ENCODE measurements around the gene SLC39A12.
"Not testable (repeated sequence)": the region's sequence is repeated elsewhere in the genome, so short reads cannot be mapped to it uniquely, and the experiment has no call there.

Gene SLC39A12

DNA sequence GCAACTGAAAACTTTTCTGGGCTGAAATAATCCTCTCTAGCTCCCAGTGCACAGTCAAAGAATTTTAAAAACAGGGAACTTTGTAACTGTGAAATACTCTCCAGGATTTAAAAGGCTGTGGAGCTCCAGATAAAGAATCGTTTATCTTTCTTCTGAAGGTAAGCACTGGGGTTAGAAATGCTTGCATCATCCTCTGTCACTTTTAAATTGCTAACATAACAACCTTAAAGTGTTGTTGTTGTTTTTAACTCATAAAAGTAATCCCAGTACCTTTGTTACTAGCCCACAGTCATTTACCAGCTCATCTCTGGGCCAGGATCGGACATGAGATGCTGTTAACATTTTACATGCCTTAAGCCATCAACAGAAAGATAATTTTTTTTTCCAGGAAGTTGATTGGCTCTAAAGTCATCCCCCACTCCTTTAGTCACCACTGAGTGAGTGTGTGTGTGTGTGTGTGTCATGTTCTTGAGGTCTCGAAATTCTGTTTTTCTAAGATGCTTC lies at the start of gene SLC39A12:
Gene SLC39A12 (plus strand): TSS at position 51 of the 504 bp plus-strand sequence. CDS start 1,359 bp downstream, outside the sequence.
- no peak for DNase-seq (ENCODE audit: low read depth, low spot score)

DNA sequence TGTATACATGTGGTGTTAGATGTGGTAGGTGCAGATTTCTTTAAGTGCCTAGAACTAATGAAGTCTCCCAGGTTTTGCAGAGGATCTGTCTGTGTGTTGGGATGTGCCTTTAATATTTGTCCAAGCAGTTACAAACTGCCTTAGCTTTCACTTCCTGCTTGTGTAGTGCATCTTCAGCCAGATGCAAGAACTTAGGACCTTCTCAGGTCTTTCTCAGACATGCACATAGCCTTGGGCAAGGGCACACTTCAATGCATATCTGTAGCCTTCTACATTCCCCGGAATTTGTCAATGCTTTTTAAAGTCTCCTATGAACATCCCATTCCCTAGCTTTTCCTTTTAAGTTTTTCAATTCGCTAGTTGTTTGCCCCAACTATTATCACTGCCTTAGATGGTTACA lies 47.2 kb upstream of the SLC39A12 start:
- DNase-seq (ENCODE audit: low read depth, low spot score): no peak

DNA sequence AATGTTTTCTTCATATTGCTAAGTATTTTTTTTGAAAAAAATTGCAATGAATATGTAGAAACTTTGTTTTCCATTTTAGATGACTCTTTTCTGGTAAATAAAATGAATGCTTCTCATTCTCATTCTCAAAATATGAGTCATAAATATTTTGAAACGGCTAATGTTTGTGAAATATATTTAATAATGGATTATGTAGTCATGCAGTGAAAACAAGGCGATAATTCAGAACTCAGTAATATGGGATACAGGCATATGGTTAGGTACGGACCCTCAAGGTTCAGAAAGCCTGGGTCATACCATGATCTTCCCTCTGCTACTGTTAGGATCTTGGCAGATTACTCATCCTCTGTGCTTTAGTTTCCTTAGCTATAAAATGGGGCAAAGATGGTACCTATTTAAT lies 46.2 kb upstream of the SLC39A12 start:
- DNase-seq (ENCODE audit: low read depth, low spot score): no peak

DNA sequence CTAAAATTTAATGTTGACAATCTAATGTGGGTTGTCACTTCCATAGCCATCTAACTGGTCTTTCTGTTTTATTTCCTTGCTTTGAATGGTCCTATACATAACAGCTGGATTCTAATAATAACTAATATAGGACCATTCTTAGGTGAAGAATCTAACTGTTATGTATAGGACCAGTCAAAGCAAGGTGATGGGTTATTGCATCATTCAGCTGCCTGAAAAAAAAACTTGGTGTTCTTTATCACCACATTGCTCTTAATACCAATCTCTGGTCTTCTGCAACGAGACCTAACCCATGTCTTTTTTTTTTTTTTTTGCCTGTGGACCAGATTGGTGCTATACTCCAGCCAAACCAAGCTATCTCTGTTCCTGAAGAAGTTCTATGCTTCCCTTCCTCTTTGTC lies 45.7 kb upstream of the SLC39A12 start:
- DNase-seq (ENCODE audit: low read depth, low spot score): no peak

DNA sequence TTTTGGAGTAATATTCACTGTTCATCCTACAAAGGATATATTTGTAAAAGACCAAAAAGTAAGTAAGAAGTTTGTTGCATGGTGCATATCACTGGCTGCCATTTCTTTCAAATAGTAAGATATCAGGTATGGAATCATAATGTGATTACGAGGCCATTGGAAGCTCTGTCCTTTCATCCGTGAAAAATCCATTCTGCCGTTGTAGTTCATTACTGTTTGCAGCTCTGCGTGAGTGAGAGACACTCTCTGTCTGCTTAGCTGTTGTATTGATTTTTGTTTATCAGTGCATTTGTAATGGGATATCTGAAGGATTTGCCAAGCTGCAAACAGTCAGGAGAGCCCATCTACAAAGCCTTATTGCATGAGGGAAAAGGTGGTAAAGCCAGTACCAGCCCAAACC lies 44.1 kb upstream of the SLC39A12 start:
- DNase-seq (ENCODE audit: low read depth, low spot score): no peak

DNA sequence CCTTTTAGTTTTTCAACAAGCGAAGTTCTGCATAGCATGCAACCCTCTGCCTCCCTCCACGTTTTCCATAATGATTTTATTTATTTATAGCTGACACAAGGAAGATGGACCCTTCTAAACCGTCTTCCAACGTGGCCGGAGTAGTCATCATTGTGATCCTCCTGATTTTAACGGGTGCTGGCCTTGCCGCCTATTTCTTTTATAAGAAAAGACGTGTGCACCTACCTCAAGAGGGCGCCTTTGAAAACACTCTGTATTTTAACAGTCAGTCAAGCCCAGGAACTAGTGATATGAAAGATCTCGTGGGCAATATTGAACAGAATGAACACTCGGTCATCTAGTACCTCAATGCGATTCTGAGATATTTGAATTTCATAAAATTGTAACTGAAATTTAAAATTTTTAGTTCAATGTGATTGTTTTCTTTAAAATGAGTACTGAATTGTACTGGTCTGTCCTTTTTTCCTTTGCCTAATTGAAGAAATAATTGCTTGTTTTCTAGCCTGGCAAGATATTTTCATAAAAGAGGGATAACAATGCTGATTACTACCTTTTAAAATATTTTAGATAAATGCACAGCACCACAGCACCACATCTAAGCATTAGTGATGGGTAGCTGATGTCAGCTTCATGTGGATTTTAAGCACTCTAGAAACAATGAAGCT lies 41.5 kb upstream of the SLC39A12 start:
- DNase-seq (ENCODE audit: low read depth, low spot score): no peak

DNA sequence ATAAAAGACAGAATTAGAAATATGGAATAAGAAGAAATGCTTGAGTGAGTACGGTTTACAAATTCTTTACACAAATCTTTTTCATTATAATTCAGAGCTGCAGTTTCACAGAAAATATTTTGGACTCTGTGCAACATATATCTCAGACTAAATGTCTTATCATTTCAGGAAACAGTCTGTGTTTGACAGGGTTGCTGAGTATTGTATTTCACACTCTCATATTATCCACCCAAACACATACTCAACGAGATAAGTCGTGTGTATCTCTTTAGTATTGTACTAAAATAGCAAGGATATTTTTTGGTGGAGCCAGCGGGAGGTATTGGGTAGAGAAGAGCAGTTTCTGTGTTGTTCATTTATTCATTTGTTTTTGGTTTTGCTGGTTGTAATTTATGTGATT lies 39.0 kb upstream of the SLC39A12 start:
- no peak for DNase-seq (ENCODE audit: low read depth, low spot score)

DNA sequence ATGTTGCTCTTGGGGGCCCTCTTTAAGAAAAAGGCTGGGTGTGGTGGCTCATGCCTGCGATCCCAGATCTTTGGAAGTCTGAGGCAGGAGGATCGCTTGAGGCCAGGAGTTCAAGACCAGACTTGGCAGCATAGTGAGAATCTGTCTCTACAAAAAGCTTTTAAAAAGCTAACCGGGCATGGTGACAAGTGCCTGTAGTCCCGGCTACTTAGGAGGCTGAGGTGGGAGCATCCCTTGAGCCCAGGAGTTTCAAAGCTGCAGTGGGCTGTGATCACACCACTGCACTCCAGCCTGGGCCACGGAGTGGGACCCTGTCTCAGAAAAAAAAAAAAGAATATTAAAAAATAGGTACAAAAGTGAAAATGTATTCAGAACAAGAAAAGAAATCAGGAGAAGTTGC lies 38.1 kb upstream of the SLC39A12 start:
- DNase-seq (ENCODE audit: low read depth, low spot score): no peak

DNA sequence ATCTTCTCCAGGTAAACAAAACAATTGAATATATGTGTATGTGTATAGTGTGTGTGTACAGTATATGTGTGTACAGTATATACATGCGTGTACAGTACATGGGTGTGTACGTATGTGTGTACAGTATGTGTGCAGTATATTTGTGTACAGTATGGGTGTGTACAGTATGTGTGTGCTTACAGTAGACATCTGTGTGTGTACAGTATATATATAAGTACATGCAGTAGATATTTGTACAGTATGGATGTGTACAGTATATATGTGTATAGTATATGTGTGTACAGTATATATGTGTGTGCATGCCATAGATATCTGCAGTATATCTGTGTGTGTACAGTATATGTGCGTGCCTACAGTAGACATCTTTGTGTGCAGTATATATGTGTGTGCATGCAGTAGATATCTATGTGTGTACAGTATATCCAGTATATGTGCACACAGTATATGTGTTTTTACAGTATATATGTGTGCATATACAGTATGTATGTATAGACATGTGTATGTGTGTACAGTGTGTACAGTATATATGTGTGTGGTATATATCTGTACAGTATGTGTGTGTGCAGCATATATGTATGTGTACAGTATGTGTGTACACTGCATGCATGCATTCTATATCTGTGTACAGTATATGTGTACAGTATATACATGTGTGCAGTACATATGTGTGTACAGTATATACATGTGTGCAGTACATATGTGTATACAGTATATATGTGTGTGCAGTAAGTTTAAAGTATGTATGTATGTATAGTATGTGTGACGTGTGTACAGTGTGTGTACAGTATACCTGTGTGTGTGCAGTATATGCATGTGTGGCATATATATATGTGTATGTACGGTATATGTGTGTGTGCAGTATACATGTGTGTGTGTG lies 37.3 kb upstream of the SLC39A12 start:
- DNase-seq (ENCODE audit: low read depth, low spot score): no peak

DNA sequence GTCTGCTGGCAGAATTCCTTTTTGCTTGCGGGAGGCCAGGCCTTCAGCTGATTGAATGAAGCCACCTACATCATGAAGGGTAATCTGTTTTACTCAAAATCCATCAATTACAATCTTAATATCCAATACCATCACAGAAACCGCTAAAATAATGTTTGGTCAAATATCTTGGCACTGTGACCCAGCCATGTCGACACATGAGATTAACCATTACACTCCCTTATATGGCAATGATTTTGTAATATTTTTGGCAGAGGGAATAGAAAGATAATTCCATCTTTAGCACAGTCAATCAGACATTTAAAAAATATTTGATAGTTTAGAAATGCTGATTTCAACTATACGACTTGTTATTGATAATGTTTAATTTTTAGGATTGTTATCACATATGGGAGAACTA lies 36.5 kb upstream of the SLC39A12 start:
- no peak for DNase-seq (ENCODE audit: low read depth, low spot score)

DNA sequence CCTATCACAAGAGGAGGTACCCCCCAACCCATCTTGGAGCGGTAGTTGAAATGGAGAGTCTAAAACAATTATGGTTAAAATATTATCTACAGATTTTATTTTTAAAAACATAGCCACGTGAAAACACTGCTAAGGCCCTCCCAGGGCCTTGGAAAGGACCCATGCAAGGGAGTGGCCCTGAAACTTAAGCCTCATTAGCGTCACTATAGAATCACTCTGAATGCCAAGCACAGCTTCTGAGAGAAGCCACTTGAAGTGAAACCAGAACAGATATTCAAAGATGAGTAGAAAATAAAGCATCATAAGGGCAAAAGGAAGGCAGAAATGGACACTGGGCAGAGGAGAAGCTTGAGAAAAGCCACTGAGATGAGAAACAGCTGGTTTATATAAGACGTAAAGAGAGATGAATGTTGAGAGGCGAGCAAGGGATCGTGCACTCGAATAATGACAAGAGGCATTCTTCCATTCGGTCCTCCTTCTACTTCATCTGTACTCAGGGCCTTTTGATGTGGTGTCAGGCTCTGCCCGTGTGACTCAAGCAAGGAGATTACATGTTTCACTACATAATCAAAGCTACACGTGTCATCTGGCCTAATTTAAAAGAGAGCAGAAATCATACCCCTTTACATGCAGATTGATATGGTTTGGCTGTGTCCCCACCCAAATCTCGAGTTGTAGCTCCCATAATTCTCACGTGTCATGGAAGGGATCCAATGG lies 33.4 kb upstream of the SLC39A12 start:
- no peak for DNase-seq (ENCODE audit: low read depth, low spot score)

DNA sequence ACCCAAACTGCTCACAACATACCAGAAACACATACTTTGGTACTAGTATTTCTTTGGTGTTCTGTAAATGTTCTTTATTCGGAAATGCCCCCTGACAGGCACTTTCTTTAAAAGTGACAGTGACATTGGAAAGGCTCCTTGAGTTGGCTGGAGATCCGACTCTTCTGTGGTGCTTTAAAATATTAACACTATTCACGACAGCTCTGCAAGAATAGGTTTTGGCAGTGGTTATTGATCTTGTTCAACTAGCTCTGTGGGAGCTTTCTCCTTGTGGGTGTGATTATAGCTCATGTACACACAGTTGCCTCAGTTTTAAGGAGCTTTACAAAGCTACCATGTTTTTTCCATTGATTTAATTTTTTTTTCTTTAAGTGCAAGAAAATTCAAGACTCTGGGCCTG lies 30.3 kb upstream of the SLC39A12 start:
- no peak for DNase-seq (ENCODE audit: low read depth, low spot score)

DNA sequence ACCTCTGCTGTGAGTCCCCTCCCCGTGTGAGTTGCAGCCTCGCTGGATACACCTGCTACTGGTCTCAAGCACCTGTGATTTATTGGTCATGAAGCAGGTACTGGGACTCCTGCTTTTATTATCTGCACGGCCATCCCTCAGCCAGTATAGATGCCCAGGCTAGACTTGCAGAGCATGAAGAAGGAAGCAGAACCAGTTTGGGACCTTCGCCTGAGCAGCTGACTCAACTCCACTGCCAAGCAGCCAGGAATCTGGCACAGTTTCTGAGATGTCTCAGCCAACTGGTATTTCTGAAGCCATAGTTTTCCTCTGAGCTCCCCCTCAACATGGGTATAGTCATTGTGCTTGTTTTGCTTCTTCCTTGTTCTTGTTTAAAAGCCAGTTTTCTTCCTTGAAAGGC lies 28.0 kb upstream of the SLC39A12 start:
- DNase-seq (ENCODE audit: low read depth, low spot score): no peak

DNA sequence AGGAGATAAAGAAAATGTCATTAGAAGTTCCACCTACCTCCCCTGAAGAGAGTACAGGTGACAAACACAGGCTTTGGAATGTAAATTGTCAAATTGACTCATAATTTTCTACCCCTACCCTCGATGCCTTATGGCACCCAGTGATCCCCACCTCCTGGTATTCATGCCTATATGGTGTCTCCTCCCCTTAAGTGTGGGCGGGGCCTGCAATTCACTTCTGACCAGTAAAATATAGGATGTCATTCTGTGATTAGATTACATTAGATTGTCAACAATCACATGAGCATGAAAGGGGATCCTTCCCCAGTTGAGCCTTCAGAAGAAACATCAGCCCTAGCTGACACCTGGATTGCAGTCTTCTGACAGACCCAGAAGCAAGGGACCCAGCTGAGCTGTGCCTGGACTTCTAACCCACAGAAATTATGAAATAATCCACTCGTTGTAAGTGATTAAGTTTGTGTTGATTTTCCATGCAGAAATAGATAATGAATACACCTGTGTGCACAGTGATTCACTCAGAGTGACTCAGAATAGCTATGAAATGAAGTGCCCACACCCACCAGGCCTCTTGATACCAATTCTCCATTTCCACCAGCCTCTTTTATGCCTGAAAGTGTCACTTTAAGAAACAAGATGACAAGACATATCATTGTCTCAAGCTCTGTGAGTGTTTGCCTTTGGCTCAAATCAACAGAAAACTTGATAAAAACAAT lies 8.5 kb upstream of the SLC39A12 start:
- DNase-seq (ENCODE audit: low read depth, low spot score): no peak

DNA sequence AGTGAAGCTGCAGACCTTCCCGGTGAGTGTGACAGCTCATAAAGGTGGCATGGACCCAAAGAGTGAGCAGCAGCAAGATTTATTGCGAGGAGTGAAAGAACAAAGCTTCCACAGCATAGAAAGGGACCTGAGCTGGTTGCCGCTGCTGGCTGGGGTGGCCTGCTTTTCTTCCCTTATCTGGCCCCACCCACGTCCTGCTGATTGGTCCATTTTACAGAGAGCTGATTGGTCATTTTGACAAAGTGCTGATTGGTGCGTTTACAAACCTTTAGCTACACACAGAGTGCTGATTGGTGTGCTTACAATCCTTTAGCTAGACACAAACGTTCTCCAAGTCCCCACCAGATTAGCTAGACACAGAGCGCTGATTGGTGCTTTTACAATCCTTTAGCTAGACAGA lies 1.4 kb upstream of the SLC39A12 start:
- not testable (repeated sequence) for DNase-seq (ENCODE audit: low read depth, low spot score)

DNA sequence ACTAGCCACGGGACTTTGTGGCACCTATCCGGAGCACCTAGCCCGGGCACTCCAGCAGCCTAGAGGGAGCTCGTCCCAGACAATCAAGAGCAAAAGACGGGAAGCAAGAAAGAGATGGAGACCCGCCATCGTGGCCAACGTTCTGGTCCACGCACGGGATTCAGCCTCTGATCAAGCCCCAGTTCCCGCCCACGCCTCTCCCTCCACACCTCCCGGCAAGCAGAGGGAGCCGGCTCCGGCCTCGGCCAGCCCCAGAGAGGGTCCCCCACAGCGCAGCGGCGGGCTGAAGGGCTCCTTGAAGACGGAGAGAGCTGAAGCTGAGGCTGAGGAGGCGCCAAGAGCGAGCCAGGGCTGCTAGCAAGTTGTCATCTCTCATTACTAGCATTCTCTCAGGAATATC lies 992 bp upstream of the SLC39A12 start:
- DNase-seq (ENCODE audit: low read depth, low spot score): no peak

DNA sequence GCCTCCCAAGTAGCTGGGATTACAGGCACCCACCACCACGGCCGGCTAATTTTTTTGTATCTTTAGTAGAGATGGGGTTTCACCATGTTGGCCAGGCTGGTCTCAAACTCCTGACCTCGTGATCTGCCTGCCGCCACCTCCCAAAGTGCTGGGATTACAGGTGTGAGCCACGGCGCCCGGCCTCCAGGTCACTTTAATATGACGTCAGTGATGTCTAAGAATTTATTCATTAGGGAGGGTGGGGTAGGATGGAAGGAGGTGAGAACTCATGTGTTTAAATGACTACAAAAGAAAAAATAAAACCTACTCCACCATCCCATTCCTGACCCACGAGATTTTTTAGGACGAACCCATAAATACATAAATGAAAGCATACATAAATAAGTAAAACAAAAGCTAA lies 2.7 kb downstream of the SLC39A12 start:
- not testable (repeated sequence) for DNase-seq (ENCODE audit: low read depth, low spot score)

DNA sequence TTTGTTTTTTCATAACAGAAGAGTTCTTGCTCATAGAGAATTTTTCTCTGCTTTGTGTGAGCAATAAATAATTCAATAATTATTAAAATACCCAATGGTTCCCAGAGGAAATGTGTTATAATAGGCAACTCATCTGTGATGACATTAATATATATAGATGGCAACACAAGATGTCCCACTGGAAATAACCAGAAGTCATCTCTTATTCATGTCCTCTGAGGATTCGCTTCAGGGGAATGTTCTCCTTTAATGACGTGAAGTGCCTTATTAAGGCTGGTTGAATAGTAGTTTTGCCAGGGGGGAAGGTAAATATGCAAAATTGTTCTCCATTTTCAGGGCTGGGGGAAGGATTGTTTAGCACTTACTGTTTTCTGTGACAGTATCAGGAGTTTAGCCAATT lies 3.1 kb downstream of the SLC39A12 start:
- no peak for DNase-seq (ENCODE audit: low read depth, low spot score)

DNA sequence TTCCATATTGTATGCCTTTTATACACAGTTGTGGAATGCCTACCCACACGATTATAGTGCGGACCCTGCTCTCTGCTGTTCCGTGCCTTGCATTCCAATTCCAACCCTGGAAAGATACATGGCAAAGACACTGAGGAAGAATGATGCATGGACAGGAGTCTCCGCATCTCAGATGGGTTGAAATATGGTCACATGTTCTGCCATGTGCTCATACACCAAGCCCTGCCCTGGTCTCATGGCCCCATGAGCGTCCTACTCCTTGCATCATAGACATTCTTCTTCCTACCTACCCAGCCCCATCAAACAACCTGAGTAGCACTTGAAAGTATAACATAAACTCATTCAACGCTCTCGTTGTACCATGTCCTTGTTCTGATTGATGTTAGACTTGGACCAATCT lies 6.3 kb downstream of the SLC39A12 start:
- DNase-seq (ENCODE audit: low read depth, low spot score): no peak

DNA sequence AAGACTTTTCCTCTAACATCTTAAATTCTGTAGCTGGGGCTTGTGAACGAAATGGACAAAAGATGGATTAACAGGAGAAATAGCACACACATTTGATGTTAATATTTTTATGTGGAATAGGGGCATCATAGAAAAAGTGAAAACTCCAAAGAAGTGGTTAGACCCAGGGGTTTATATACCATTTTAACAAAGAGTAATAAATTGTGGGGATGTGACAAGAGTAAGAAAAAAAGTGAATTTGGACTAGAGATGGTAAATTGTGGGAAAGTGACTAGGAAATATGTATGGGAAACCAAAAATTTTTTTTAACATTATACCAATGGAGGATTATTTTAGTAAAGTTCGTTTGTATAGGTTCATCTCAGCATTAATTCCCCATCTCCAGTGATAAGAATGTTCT lies 8.2 kb downstream of the SLC39A12 start:
- DNase-seq (ENCODE audit: low read depth, low spot score): no peak

DNA sequence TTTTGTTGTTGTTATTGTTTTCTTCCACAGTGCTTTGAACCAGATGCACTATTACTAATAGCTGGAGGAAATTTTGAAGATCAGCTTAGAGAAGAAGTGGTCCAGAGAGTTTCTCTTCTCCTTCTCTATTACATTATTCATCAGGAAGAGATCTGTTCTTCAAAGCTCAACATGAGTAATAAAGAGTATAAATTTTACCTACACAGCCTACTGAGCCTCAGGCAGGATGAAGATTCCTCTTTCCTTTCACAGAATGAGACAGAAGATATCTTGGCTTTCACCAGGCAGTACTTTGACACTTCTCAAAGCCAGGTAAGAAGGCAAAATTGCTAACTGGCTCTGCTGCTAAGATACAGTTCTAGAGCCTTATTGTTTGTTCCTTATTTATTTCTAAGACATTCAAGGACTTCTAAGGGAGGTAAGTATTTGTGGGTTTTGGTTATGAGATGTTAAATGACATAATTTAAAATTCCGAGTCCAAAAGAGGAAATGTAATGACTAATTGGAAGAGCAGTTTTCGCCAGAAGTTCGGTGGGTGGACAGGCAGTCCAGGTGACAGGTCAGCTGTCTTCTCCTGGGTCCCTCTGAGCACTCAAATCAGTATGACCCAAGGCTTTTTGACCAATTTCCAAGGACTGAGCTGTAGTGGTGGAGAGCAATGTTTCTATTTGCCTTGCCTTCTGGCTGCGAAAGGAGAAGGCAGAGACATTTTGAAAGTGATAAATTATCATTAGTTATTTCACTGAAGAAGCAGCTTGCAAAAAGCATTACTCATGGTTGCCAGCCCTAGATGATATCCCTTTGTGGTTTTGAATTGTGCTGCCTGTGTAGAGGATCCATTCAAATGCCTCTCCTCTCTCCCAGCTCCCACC lies 10.1 kb downstream of the SLC39A12 start:
- DNase-seq (ENCODE audit: low read depth, low spot score): no peak

All from activated CD4-positive, CD25-positive, alpha-beta regulatory T cell treated with anti-CD3 and anti-CD28 coated beads, Interleukin-2, amount 50 U/mL, for 16 hours (primary cell).